Pancreas (tissue), 10 donors: ENCODE results near the gene SMAD6. TPM values are rescaled to one million over a fixed set of nuclear protein-coding genes. Genes with fewer than 3 reads are reported as not detected.
A peak's percentile ranks its signal among the peaks of the same experiment; 100 is the strongest.

Experiments
- ATAC-seq, 4 donors: fragments of 200-7000 bp; cut with Tn5 transposase; one replicate each; pipeline versions ENCODE4 v1.8.0 to v1.9.1; 2020; ENCODE audit warnings: mild to moderate bottlenecking in 4 of 4, moderate library complexity in 4 of 4
- DNase-seq, 6 donors: peaks; one replicate each; pipeline ENCODE4 v3.0.0-alpha.2; 2020
- FAIRE-seq: peaks from 2 replicates; lab custom pipeline; 2012; peaks lifted over from hg19 to GRCh38; lab: Jason Lieb, UNC
- H3K27ac ChIP-seq, 4 donors: fragments of 200-600 bp; sonication (generic); 1 replicate in 3 of 4; 2 replicates in 1 of 4; pipeline versions ENCODE4 v1.5.0 to v1.8.0; 2020
- H3K27me3 ChIP-seq, 4 donors: fragments of 200-600 bp; one replicate each; pipeline ENCODE4 v1.8.0; 2021
- H3K36me3 ChIP-seq, 3 donors: fragments of 200-600 bp; sonication (generic) in 1 of 3; one replicate each; pipeline versions ENCODE4 v1.5.0 to v1.8.0; 2020 to 2021
- H3K4me1 ChIP-seq, 3 donors: fragments of 200-600 bp; one replicate each; pipeline ENCODE4 v1.8.0; 2021
- H3K4me3 ChIP-seq, 4 donors: fragments of 200-600 bp; sonication (generic) in 2 of 4; one replicate each; pipeline versions ENCODE4 v1.5.0 to v1.8.0; 2020 to 2021
- H3K9me3 ChIP-seq, 4 donors: fragments of 200-600 bp; one replicate each; pipeline ENCODE4 v1.8.0; 2021
- WGBS, 2 donors: extraction: QIAGEN DNeasy Blood & Tissue Kit; methylation state at CpG; one replicate each; pipeline ENCODE4 v1.1.7; 2013; 5-methylcytosine and 5-hydroxymethylcytosine counted together
- intact Hi-C, 3 donors: fragments of 100-400 bp; cut with DNase I; formaldehyde crosslinking; loops; one replicate each; pipeline versions ENCODE4 v1.11.1 to v1.14.2; 2022
- polyA plus RNA-seq, 2 donors: library from polyadenylated mRNA; stranded (reverse); fragments of 200-250 nt; gene quantifications; one replicate each; pipeline ENCODE4 v1.2.3, GENCODE V29; 2013
- total RNA-seq, 6 donors: library from RNA; stranded (reverse); fragmentation: NEBNext Ultra II Directional in 4 of 6; extraction: Animal tissue kit (Norgen Biotek cat#: 25700) in 4 of 6; gene quantifications; one replicate each; pipeline versions ENCODE4 v1.2.1 to v1.2.4, GENCODE V29; 2021 to 2023
- TF ChIP-seq, protein P1 (sequence below), 4 donors: fragments of 200-600 bp; sonication (generic) in 3 of 4; IDR thresholded peaks; one replicate each; pipeline versions ENCODE4 v1.5.0 to v1.8.0; 2021; ENCODE audit warnings: antibody characterized with exemption in 4 of 4
- donor health status: healthy with polysubstance abuse.
- donor health status: DM: no; HTN: no; CAD: no; lungs with moderate emphysema.
- donor health status: DM: no; HTN: no; CAD: no.
- donor health status: control.
- donor health status: control.
- donor health status: Bipolar disorder and iron deficiency.
- donor health status: DM: yes; HTN: yes; CAD: no.
- donor health status: DM: no; HTN: no; CAD: no.
- donor health status: DM: no; HTN: no; CAD: no.
- donor health status: DM: yes; HTN: yes; CAD: no.

SMAD6 gene
- total and polyA plus RNA-seq, 8 donors: 2.6 to 13.1 (median 3.2) TPM

DNA sequence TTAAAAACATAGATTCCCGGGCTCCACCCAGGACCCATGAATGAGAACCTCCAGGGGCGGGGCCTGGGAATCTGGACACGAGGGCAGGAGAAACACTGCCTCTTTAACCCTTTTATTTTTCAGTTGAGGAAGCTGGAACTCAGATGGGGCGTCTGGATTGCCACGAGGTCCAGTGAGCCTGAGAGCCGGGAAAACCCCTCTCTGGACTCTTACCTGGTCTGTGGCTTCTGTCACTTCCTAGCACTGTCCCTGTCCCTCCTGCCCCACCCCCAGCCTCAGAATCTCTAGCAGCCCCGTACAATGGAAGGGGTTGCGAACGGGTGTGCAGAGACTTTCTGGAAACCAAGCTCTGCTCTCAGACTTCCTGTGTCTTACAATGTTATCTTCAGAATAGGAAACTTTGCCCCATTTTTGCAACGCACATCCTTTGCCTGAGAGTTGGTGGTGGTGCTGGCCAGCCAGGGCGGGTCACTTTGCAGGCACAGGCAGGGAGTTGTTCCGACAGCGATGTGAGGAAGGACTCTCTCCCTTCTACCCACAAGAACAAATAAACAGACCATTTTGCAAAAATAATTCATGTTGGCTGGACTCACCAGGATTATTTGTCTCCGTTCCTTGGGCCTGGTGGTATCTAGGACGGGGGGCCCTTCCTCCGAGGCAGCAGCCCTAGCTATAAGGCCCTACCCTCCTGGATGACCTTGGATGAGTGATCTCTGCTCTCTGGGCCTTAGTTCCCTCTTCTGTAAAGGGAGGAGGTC is 59.1 kb downstream of the SMAD6 start:
- Histone ChIP-seq H3K27ac (peak overlapping the region in 1 of 4 donors; percentile 22), H3K36me3 (no peaks in the 10 kb centered on the region), H3K4me3 (no peak overlapping the region), H3K27me3 (no peaks in the 10 kb centered on the region), H3K4me1 (peaks cover 23 to 43% (median 35%) of the 10 kb centered on the region in 3 donors), H3K9me3 (no peaks in the 10 kb centered on the region)
- intact Hi-C loops: no loop called here
- 62 to 72% methylated on average over 16 of the region's 16 CpGs for WGBS, 2 donors
- ATAC-seq (no peak), DNase-seq (peak in 1 of 6 donors; percentile 8), FAIRE-seq (no peak)
- TF ChIP-seq, protein P1, sequence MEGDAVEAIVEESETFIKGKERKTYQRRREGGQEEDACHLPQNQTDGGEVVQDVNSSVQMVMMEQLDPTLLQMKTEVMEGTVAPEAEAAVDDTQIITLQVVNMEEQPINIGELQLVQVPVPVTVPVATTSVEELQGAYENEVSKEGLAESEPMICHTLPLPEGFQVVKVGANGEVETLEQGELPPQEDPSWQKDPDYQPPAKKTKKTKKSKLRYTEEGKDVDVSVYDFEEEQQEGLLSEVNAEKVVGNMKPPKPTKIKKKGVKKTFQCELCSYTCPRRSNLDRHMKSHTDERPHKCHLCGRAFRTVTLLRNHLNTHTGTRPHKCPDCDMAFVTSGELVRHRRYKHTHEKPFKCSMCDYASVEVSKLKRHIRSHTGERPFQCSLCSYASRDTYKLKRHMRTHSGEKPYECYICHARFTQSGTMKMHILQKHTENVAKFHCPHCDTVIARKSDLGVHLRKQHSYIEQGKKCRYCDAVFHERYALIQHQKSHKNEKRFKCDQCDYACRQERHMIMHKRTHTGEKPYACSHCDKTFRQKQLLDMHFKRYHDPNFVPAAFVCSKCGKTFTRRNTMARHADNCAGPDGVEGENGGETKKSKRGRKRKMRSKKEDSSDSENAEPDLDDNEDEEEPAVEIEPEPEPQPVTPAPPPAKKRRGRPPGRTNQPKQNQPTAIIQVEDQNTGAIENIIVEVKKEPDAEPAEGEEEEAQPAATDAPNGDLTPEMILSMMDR (IDR thresholded peaks at IDR 0.05): no peak

GRCh38 chr15:66761726-66762595 is 59.9 kb downstream of the SMAD6 start:
- 81 to 85% methylated on average over 17 of the region's 17 CpGs for WGBS, 2 donors
- H3K36me3 ChIP-seq: no peaks in the 10 kb centered on the region
- peaks cover 29 to 51% (median 43%) of the 10 kb centered on the region in 3 donors for H3K4me1 ChIP-seq
- intact Hi-C loops: no loop called here
- H3K4me3 ChIP-seq: no peak overlapping the region
- no peak for ATAC-seq
- peak overlapping the region in 2 of 4 donors; percentile 22 to 66 for H3K27ac ChIP-seq
- no peak for FAIRE-seq
- H3K27me3 ChIP-seq: no peaks in the 10 kb centered on the region
- DNase-seq: no peak
- H3K9me3 ChIP-seq: no peaks in the 10 kb centered on the region
- TF ChIP-seq, protein P1 (IDR thresholded peaks at IDR 0.05): no peak

DNA sequence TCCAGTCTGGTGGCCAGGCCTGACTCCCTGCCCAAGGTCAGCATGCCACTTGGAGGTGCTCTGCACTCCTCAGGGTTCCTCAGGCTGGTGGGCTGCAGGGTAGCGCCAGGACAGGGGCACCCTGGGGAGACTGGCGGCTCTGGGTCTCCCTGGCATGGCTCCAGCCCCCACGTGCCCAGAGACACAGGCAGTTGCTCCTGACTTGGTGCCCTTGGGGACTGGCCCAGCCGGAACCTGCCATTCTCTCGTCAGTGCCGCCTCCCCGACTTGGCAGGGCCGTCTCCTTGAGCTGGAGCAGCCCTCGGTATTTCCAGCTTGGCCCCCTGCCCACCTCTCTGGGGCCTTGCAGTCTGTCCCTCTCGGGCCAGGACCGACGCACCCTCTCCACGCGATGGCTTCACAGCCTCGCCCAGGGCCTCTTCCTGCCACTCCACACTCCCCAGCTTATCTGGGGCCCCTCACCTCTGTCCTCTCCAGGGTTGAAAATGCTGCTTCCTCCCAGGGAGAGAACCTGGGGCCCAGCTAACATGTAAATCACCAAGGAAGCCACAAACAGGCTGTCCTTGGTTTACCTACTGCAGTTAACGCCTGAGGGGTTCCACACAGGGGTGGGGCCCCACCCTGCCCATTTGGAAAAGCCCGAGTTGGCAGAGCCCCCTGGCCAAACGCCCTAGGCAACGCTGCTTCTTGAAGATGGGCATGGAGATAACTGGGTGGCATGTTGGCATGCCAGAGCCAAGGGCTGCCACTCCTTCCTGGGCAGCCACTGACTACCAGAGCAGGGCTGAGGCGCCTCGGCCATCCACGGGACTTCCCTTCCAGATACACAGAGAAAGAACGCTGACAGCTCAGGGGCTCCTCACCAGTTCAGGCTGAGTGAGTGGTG is 61.4 kb downstream of the SMAD6 start:
- peaks cover 29 to 58% (median 54%) of the 10 kb centered on the region in 3 donors for H3K4me1 ChIP-seq
- no peaks in the 10 kb centered on the region for H3K27me3 ChIP-seq
- DNase-seq (peak; percentile 84 to 97 (median 88)), FAIRE-seq (no peak), ATAC-seq (peak; percentile 73 to 81 (median 75))
- H3K4me3 ChIP-seq: no peak overlapping the region
- TF ChIP-seq, protein P1 (IDR thresholded peaks at IDR 0.05): no peak
- WGBS, 2 donors: 14 to 19% methylated on average over 23 of the region's 23 CpGs
- no peaks in the 10 kb centered on the region for H3K36me3 ChIP-seq
- peak overlapping the region; percentile 53 to 80 (median 73) for H3K27ac ChIP-seq
- H3K9me3 ChIP-seq: no peaks in the 10 kb centered on the region
- intact Hi-C loops: no loop called here

GRCh38 chr15:66764072-66764786 is 62.2 kb downstream of the SMAD6 start:
- Histone ChIP-seq H3K9me3 (no peaks in the 10 kb centered on the region), H3K27ac (peak overlapping the region; percentile 52 to 80 (median 66)), H3K36me3 (no peaks in the 10 kb centered on the region), H3K4me1 (peaks cover 29 to 54% (median 50%) of the 10 kb centered on the region in 3 donors), H3K4me3 (no peak overlapping the region), H3K27me3 (no peaks in the 10 kb centered on the region)
- DNase-seq (no peak), ATAC-seq (no peak), FAIRE-seq (no peak)
- 48 to 55% methylated on average over 12 of the region's 12 CpGs for WGBS, 2 donors
- intact Hi-C loops: no loop called here
- TF ChIP-seq, protein P1 (IDR thresholded peaks at IDR 0.05): no peak
